ENCODE results near the gene PPP4R4.

Gene PPP4R4

GRCh38 chr14:94305620-94306019 lies 131.5 kb downstream of the PPP4R4 start:
- no peak for DNase-seq (ENCODE audit: low read depth in 1 of 2, low spot score in 1 of 2)

- no peak for DNase-seq (ENCODE audit: low read depth in 1 of 2, low spot score in 1 of 2)
Observed at GRCh38 chr14:94306047-94306978, 132.2 kb downstream of the PPP4R4 start.

DNA sequence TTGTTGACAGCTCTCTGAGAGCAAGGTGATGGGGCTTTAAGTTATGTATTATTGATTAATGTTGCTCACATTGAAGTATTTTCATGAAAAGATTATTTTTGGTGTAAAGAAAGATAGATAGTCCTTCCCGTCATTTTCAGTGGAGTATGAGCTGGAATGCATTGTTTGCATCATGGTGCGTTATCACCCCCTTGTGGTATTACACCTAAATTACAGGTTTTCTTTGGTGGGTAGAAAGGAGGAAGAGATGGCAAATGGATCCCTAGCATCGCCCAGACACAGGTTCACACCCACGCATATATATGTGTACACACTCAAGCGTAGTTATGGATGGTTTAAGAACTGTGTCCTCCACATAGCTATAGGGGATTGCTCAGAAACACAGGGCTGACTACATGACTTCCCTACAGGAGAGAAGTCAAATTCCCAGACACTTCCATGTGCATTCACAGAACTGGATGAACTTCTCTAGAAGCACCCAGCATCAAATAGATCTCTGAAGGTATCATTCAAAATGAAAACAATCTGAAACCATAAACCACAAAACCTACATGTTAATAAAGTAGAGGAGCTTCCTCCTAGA lies 133.4 kb downstream of the PPP4R4 start:
- DNase-seq (ENCODE audit: low read depth in 1 of 2, low spot score in 1 of 2) = no peak

DNA sequence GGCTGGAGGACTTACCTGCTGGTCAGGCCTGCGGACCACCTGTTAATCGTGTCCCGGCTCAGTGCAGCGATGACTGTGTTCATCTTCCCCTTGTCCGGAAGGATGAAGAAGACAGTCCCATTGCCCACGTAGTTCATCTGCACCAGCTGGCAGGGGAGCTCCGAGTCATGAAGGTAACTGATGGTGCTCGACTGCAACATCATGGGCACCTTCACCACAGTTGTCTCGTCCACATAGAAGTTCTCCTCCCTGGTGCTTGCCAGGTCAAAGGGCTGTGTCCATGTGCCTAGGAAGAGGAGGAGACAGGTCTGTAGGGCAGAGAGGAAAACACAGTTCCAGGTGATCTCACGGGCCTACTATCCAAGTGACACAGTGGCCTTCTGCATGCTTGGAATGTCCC lies 135.6 kb downstream of the PPP4R4 start:
- DNase-seq (ENCODE audit: low read depth in 1 of 2, low spot score in 1 of 2) = no peak

- no peak for DNase-seq (ENCODE audit: low read depth in 1 of 2, low spot score in 1 of 2)
Observed at GRCh38 chr14:94310248-94310647, 136.1 kb downstream of the PPP4R4 start.

DNA sequence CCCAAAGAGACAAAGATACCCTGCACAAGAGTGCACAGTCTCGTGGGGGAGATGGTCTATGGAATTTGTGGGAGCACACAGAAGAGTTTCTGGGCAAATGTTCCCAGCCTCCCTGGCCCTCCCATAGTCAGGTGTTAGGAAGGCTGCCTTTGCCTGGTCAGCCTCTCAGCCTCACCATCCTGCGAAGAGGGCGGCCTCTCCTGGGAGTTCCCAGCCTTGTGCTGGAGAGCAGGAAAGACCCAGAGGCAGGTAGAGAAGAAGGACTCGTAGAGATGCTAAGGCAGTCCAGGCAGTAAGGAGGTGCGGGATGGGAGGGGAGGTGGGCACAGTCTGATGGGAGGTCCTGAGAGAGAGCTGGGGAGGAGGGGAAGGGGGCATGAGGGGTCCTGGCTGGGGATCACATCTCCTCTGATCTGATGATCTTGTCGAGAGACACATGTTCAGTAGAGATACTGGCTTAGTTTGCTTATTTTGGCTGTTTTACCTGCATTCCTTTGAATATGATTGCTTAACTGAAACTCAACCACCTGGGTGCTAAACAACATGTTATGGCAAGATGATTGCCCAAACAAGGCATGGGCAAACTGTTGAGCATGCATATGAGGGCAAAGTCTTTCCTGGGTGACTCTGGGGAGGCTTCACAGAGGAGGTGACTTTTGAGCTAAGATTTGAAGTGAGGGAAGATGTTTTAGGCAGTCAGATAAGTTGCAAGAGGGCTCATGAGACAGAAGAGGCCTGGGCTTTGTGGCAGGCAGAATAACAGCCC lies 138.5 kb downstream of the PPP4R4 start:
- no peak for DNase-seq (ENCODE audit: low read depth in 1 of 2, low spot score in 1 of 2)

DNA sequence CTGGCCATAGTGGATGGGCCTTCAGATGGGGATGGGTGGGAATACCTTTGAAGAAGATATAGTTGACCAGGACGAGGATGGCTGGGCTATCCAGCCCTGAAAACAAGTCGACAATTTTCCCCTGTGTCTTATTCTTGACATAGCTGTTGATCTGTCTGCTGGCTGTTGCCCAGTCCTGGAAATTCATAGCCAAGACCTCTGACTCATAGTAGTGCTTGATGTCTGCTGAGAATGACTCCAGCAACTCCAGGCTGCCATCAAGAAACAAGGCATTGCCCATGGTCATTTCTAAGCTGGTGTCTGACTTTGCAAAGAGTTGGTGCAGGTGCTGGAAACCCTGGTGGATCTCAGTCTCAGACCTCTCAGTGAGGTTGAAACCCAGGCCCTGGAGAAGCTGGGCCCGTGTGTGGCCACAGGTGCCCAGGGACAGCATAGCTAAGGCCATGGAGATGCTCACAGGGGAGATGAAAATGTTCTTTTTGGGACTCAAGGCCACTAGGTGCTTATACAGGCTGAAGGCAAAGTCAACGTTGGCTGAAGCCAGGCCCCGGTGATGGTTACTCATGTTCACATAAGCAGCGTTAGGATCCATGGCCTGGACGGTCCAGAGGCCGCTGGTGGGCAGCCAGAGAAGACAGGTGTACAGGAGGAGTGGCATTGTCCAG lies 140.0 kb downstream of the PPP4R4 start:
- DNase-seq (ENCODE audit: low read depth in 1 of 2, low spot score in 1 of 2) = no peak

- DNase-seq (ENCODE audit: low read depth in 1 of 2, low spot score in 1 of 2) = no peak
Observed at GRCh38 chr14:94314890-94315289, 140.8 kb downstream of the PPP4R4 start.

DNA sequence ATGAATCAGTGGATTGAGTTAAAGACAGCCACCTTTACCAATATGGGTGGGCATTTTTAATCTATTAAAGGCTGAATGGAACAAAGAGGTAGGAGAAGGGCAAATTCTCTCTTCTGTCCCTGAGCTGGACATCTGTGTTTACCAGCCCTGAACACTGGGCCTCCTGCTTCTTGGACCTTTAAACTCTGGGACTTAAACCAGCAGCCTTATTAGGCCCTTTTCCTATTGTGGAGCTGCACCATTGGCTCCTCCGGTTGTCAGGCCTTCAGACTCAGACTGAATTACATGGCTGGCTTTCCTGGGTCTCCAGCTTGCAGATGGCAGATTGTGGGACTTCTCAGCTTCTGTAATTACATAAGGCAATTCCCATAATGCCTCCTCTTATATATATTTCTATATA lies 142.6 kb downstream of the PPP4R4 start:
- DNase-seq (ENCODE audit: low read depth in 1 of 2, low spot score in 1 of 2) = no peak

DNA sequence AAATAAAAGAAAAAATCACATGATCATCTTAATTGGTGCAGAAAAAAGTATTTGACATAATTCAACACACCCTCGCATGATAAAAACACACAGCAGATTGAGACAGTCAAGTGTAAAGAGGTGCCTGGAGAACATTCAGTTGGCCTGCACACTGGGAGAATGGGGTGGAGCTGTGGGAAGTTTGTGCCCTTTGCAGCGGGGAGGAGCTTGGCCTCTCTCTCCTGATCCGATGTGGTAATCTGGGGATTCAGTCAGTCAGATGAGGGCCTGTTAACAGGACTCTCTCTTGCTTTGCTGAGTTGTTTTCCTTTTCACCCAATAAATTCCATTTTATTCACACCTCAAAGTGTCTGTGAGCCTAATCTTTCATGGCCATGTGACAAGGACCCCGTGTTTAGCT lies 143.1 kb downstream of the PPP4R4 start:
- DNase-seq (ENCODE audit: low read depth in 1 of 2, low spot score in 1 of 2) = no peak

DNA sequence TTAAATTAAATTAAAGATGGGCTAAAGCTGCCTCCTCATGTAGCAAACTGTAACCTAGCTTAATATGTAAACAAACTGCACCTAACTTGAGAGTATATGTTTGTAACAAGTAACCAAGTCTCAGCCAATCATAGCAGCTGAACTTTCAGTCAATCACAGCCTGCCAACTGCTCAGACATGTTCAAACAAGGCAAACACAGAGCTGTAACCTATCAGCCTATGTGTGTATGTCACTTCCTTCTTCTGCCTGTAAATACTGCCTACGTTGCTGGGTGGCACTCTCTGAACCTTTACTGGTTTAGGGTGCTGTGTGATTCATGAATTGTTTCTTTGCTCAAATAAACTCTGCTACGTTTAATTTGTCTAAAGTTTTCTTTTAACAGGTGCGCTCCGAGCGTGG lies 146.1 kb downstream of the PPP4R4 start:
- no peak for DNase-seq (ENCODE audit: low read depth in 1 of 2, low spot score in 1 of 2)

DNA sequence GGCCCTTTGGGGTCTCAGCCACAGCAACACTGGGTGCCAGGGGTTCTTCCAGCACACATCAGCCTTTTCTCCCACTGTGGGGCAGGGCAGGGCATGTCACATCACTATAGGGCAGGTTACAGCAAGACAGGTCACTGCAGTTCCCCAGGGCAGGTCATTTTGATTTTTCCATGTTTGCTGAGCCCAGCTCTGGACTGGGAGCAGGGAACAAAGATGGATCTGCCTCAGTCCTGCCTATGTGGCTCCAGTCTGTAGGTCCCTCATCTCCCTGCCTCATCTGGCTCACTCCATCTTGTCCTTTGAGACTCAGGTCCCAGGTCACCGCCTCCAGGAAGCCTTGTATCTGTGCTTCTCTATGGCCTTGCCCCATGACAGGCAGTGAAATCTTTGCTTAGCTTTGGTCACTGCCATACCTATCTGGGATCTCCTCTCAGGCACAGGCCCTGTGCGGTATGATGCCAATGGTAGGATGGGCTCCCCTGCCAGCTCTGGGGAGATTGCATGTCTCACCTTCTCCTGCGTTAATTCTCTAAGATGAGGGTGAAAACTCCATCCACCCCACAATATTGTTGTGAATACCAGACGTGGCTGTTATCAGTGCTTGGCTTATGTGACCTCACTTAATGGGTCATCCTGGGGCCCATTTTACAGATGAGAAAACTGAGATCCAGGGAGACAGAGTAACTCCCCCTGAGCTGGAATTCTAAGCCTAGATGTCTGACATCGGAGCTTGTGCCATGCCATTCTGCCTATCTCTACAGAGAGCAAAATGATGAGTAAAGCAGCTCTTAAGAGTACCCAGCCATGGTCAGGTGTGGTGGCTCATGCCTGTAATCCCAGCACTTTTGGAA lies 147.5 kb downstream of the PPP4R4 start:
- no peak for DNase-seq (ENCODE audit: low read depth in 1 of 2, low spot score in 1 of 2)

- DNase-seq (ENCODE audit: low read depth in 1 of 2, low spot score in 1 of 2) = no peak
Observed at GRCh38 chr14:94322648-94323570, 148.8 kb downstream of the PPP4R4 start, which contains the start of gene SERPINA6. Gene SERPINA6, minus strand, starts transcription at chr14:94323336. Its CDS starts 8,688 bp downstream, at chr14:94314648.

DNA sequence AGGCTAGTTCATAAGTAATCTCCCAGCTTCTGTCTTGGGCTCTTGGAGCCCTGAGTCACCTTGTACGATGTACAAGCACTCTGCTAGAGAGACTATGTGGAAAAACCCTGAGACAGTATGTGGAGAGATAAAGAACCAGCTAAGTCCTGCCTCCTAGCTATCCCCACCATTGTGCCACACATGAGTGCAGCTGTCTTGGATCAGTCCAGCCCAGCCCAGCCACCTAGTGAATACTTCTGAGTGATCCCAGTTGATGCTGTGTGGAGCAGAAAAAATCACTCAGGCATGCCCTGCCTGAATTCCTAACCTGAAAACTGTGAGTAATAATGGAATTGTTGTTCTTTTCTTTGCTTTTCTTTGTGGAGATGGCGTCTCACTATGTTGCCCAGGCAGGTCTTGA lies 154.1 kb downstream of the PPP4R4 start:
- no peak for DNase-seq (ENCODE audit: low read depth in 1 of 2, low spot score in 1 of 2)

Data from activated T-helper 1 cell treated with anti-CD3 and anti-CD28 coated beads, Interleukin-2, amount 50 U/mL, for 16 hours (primary cell).